Loucy (cell line): ENCODE results near the gene HIPK1.

ENCODE experiments used
- EZH2phosphoT487 ChIP-seq: fragments of 200-600 bp; IDR thresholded peaks from 2 replicates; pipeline ENCODE4 v1.6.1; 2018; ENCODE audit warnings: antibody characterized with exemption, mild to moderate bottlenecking, moderate library complexity, borderline replicate concordance
- TF ChIP-seq, protein P1 (sequence below): fragments of 200-600 bp; sonication (generic); conservative IDR thresholded peaks from 2 replicates; pipeline ENCODE4 v1.5.1; 2014; ENCODE audit warnings: mild to moderate bottlenecking, antibody characterized with exemption, low read length

- TF ChIP-seq, protein P1, sequence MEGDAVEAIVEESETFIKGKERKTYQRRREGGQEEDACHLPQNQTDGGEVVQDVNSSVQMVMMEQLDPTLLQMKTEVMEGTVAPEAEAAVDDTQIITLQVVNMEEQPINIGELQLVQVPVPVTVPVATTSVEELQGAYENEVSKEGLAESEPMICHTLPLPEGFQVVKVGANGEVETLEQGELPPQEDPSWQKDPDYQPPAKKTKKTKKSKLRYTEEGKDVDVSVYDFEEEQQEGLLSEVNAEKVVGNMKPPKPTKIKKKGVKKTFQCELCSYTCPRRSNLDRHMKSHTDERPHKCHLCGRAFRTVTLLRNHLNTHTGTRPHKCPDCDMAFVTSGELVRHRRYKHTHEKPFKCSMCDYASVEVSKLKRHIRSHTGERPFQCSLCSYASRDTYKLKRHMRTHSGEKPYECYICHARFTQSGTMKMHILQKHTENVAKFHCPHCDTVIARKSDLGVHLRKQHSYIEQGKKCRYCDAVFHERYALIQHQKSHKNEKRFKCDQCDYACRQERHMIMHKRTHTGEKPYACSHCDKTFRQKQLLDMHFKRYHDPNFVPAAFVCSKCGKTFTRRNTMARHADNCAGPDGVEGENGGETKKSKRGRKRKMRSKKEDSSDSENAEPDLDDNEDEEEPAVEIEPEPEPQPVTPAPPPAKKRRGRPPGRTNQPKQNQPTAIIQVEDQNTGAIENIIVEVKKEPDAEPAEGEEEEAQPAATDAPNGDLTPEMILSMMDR = no peak
- TF ChIP-seq EZH2phosphoT487 = no peak
Measured at GRCh38 chr1:113912594-113913311, 16.4 kb upstream of the HIPK1 start.
